Measurements from ENCODE around the gene CAPN2.

CAPN2 gene

GRCh38 chr1:223712194-223712849 is at the start of gene CAPN2:
Gene CAPN2, plus strand, starts transcription at chr1:223712539. Its CDS starts 102 bp downstream, at chr1:223712641.
- Histone ChIP-seq H3K9ac (ENCODE audit: low read depth in 1 of 2, low read length in 2 of 2) (peak within 1 kb of the TSS; percentile 72 to 79), H3K4me3 (ENCODE audit: low read depth in 1 of 2, low read length in 2 of 2) (peak within 1 kb of the TSS; percentile 76 to 83), H3K9me3 (ENCODE audit: control insufficient read depth in 1 of 2, low read length in 2 of 2) (no peaks in the 10 kb centered on the region), H3K4me1 (ENCODE audit: control insufficient read depth in 1 of 2, insufficient read depth in 2 of 2, low read length in 2 of 2) (peaks cover 38 to 54% of the 10 kb centered on the region in 2 donors), H3K27ac (ENCODE audit: low read depth, low read length) (peak within 1 kb of the TSS; percentile 90), H3K27me3 (ENCODE audit: control insufficient read depth in 1 of 2, insufficient read depth in 2 of 2, low read length in 2 of 2) (no peaks in the 10 kb centered on the region), H3K36me3 (ENCODE audit: control insufficient read depth in 1 of 2, insufficient read depth in 2 of 2, low read length in 2 of 2) (no peaks in the 10 kb centered on the region)

DNA sequence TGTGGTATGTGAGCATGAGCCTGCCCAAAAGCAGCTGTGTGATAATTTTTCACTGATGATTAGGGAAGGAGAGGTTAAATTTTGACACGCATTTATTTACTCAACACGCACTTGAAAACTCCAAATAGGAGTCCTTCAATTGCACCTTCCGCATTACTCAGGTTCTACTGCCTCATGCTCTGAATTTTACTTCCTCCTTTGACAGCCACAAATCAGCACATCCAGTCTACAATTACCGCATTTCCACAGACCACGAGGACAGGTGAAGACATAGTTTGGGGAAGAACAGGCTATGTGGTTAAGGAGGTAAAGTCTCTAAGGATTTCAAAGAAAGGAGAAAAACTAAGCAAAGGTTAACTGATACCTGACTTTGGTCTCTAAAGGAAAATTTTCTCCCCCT is 49.4 kb upstream of the CAPN2 start:
- Histone ChIP-seq H3K9ac (ENCODE audit: low read depth in 1 of 2, low read length in 2 of 2) (no peak overlapping the region), H3K36me3 (ENCODE audit: control insufficient read depth in 1 of 2, insufficient read depth in 2 of 2, low read length in 2 of 2) (no peaks in the 10 kb centered on the region), H3K27me3 (ENCODE audit: control insufficient read depth in 1 of 2, insufficient read depth in 2 of 2, low read length in 2 of 2) (no peaks in the 10 kb centered on the region), H3K9me3 (ENCODE audit: control insufficient read depth in 1 of 2, low read length in 2 of 2) (no peaks in the 10 kb centered on the region), H3K4me3 (ENCODE audit: low read depth in 1 of 2, low read length in 2 of 2) (no peak overlapping the region), H3K27ac (ENCODE audit: low read depth, low read length) (no peak overlapping the region), H3K4me1 (ENCODE audit: control insufficient read depth in 1 of 2, insufficient read depth in 2 of 2, low read length in 2 of 2) (peaks cover 6 to 15% of the 10 kb centered on the region in 2 donors)

GRCh38 chr1:223664106-223664505 is 48.2 kb upstream of the CAPN2 start:
- H3K9me3 ChIP-seq (ENCODE audit: control insufficient read depth in 1 of 2, low read length in 2 of 2), result no peaks in the 10 kb centered on the region
- H3K27me3 ChIP-seq (ENCODE audit: control insufficient read depth in 1 of 2, insufficient read depth in 2 of 2, low read length in 2 of 2), result no peaks in the 10 kb centered on the region
- H3K4me3 ChIP-seq (ENCODE audit: low read depth in 1 of 2, low read length in 2 of 2), result no peak overlapping the region
- H3K27ac ChIP-seq (ENCODE audit: low read depth, low read length), result no peak overlapping the region
- H3K9ac ChIP-seq (ENCODE audit: low read depth in 1 of 2, low read length in 2 of 2), result no peak overlapping the region
- peaks cover 6 to 15% of the 10 kb centered on the region in 2 donors for H3K4me1 ChIP-seq (ENCODE audit: control insufficient read depth in 1 of 2, insufficient read depth in 2 of 2, low read length in 2 of 2)
- H3K36me3 ChIP-seq (ENCODE audit: control insufficient read depth in 1 of 2, insufficient read depth in 2 of 2, low read length in 2 of 2), result no peaks in the 10 kb centered on the region

- Histone ChIP-seq H3K9me3 (ENCODE audit: control insufficient read depth in 1 of 2, low read length in 2 of 2) (no peaks in the 10 kb centered on the region), H3K36me3 (ENCODE audit: control insufficient read depth in 1 of 2, insufficient read depth in 2 of 2, low read length in 2 of 2) (no peaks in the 10 kb centered on the region), H3K27me3 (ENCODE audit: control insufficient read depth in 1 of 2, insufficient read depth in 2 of 2, low read length in 2 of 2) (no peaks in the 10 kb centered on the region), H3K9ac (ENCODE audit: low read depth in 1 of 2, low read length in 2 of 2) (no peak within 1 kb of the TSS), H3K4me1 (ENCODE audit: control insufficient read depth in 1 of 2, insufficient read depth in 2 of 2, low read length in 2 of 2) (peaks cover 6 to 15% of the 10 kb centered on the region in 2 donors), H3K4me3 (ENCODE audit: low read depth in 1 of 2, low read length in 2 of 2) (peak within 1 kb of the TSS in 1 of 2 donors; percentile 7), H3K27ac (ENCODE audit: low read depth, low read length) (no peak within 1 kb of the TSS)
Measured at GRCh38 chr1:223665592-223666312, 46.6 kb upstream of the CAPN2 start, which contains the start of gene CAPN8. Gene CAPN8, minus strand, starts transcription at chr1:223665701. Its CDS starts 55 bp downstream, at chr1:223665646.

GRCh38 chr1:223667484-223668182 is 44.7 kb upstream of the CAPN2 start:
- H3K36me3 ChIP-seq (ENCODE audit: control insufficient read depth in 1 of 2, insufficient read depth in 2 of 2, low read length in 2 of 2), result no peaks in the 10 kb centered on the region
- no peak overlapping the region for H3K27ac ChIP-seq (ENCODE audit: low read depth, low read length)
- no peak overlapping the region for H3K4me3 ChIP-seq (ENCODE audit: low read depth in 1 of 2, low read length in 2 of 2)
- H3K27me3 ChIP-seq (ENCODE audit: control insufficient read depth in 1 of 2, insufficient read depth in 2 of 2, low read length in 2 of 2), result no peaks in the 10 kb centered on the region
- H3K9ac ChIP-seq (ENCODE audit: low read depth in 1 of 2, low read length in 2 of 2), result no peak overlapping the region
- H3K4me1 ChIP-seq (ENCODE audit: control insufficient read depth in 1 of 2, insufficient read depth in 2 of 2, low read length in 2 of 2), result peaks cover 6 to 15% of the 10 kb centered on the region in 2 donors
- H3K9me3 ChIP-seq (ENCODE audit: control insufficient read depth in 1 of 2, low read length in 2 of 2), result no peaks in the 10 kb centered on the region

DNA sequence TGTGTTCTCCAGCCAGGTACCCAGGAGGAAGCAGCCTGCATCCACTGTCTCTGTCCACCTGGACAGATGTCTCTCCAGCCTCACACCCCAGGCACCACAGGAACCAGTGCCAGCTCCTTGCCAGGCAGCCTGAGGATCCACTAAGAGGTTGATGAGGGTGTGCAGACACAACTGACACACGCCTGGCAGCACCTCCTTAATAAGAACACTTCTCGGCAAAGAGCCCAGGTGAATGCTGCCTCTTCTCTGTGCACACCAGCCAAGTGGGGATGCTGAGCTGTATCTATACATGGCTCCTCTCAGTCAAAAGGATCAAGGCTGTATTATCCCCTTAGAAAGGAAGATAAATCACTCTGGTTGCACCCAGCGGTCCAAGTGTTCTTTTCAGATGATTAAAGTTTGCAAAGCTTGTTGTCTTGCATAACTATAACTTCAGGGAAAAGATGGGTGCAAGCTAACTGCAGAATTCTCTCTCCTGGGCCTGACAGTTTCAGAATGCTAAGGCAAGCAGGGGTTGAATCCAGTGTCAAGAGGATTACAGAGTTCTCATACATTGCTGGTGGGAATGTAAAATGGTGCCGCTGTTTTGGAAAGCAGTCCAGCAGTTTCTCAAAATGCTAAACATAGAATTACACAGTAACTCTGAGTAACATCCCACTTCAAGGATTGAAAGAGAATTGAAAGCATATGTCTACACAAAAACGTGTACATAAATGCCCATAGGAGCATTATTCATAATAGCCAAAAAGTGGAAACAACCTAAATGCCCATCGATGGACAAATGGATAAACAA is 43.1 kb upstream of the CAPN2 start:
- Histone ChIP-seq H3K9ac (ENCODE audit: low read depth in 1 of 2, low read length in 2 of 2) (no peak overlapping the region), H3K4me3 (ENCODE audit: low read depth in 1 of 2, low read length in 2 of 2) (no peak overlapping the region), H3K27ac (ENCODE audit: low read depth, low read length) (no peak overlapping the region), H3K36me3 (ENCODE audit: control insufficient read depth in 1 of 2, insufficient read depth in 2 of 2, low read length in 2 of 2) (no peaks in the 10 kb centered on the region), H3K4me1 (ENCODE audit: control insufficient read depth in 1 of 2, insufficient read depth in 2 of 2, low read length in 2 of 2) (peaks cover 6 to 15% of the 10 kb centered on the region in 2 donors), H3K27me3 (ENCODE audit: control insufficient read depth in 1 of 2, insufficient read depth in 2 of 2, low read length in 2 of 2) (no peaks in the 10 kb centered on the region), H3K9me3 (ENCODE audit: control insufficient read depth in 1 of 2, low read length in 2 of 2) (peaks cover 3 to 7% of the 10 kb centered on the region in 2 donors)

DNA sequence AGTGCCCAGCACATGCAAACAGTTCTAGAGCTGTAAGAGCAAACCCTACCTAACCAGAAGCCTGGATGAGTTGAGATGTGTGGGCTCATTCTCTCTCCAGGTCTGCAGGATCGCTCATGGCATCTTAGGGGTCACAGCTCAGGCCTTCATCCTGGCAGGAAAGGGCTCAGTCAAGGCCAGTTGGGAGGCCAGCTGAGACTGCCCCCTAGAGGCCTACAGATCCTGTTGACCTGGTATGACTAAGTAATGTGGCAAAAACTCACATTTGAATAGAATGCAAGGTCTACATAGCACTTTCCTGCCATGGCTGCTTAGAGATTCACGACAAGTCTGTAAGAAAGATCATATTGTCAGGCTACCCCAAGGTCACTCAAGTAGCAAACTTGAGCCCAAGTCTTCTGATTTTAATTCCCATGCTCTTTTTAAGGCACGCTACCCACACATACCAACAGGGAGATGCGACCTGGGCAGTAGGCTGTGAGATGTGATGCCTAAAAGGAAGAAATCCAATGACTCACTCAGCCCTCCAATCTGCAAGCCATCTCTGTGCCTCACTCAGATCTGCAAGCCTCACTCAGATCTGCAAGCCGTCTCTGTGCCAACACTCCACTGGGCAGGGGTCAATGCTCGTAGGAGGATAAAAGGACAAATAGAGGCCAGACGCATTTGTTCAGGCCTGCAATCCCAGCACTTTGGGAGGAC is 41.7 kb upstream of the CAPN2 start:
- H3K27me3 ChIP-seq (ENCODE audit: control insufficient read depth in 1 of 2, insufficient read depth in 2 of 2, low read length in 2 of 2), result no peaks in the 10 kb centered on the region
- H3K36me3 ChIP-seq (ENCODE audit: control insufficient read depth in 1 of 2, insufficient read depth in 2 of 2, low read length in 2 of 2), result no peaks in the 10 kb centered on the region
- no peak overlapping the region for H3K9ac ChIP-seq (ENCODE audit: low read depth in 1 of 2, low read length in 2 of 2)
- H3K4me1 ChIP-seq (ENCODE audit: control insufficient read depth in 1 of 2, insufficient read depth in 2 of 2, low read length in 2 of 2), result peaks cover 2 to 9% of the 10 kb centered on the region in 2 donors
- peaks cover 7 to 10% of the 10 kb centered on the region in 2 donors for H3K9me3 ChIP-seq (ENCODE audit: control insufficient read depth in 1 of 2, low read length in 2 of 2)
- H3K27ac ChIP-seq (ENCODE audit: low read depth, low read length), result no peak overlapping the region
- H3K4me3 ChIP-seq (ENCODE audit: low read depth in 1 of 2, low read length in 2 of 2), result no peak overlapping the region

- Histone ChIP-seq H3K9ac (ENCODE audit: low read depth in 1 of 2, low read length in 2 of 2) (no peak overlapping the region), H3K27ac (ENCODE audit: low read depth, low read length) (no peak overlapping the region), H3K36me3 (ENCODE audit: control insufficient read depth in 1 of 2, insufficient read depth in 2 of 2, low read length in 2 of 2) (no peaks in the 10 kb centered on the region), H3K4me1 (ENCODE audit: control insufficient read depth in 1 of 2, insufficient read depth in 2 of 2, low read length in 2 of 2) (no peaks in the 10 kb centered on the region), H3K27me3 (ENCODE audit: control insufficient read depth in 1 of 2, insufficient read depth in 2 of 2, low read length in 2 of 2) (no peaks in the 10 kb centered on the region), H3K4me3 (ENCODE audit: low read depth in 1 of 2, low read length in 2 of 2) (no peak overlapping the region), H3K9me3 (ENCODE audit: control insufficient read depth in 1 of 2, low read length in 2 of 2) (peaks cover 7 to 10% of the 10 kb centered on the region in 2 donors)
Measured at GRCh38 chr1:223674119-223674890, 38.0 kb upstream of the CAPN2 start.

GRCh38 chr1:223678841-223679240 is 33.5 kb upstream of the CAPN2 start:
- Histone ChIP-seq H3K9me3 (ENCODE audit: control insufficient read depth in 1 of 2, low read length in 2 of 2) (peaks cover 5 to 7% of the 10 kb centered on the region in 2 donors), H3K4me1 (ENCODE audit: control insufficient read depth in 1 of 2, insufficient read depth in 2 of 2, low read length in 2 of 2) (no peaks in the 10 kb centered on the region), H3K9ac (ENCODE audit: low read depth in 1 of 2, low read length in 2 of 2) (no peak overlapping the region), H3K4me3 (ENCODE audit: low read depth in 1 of 2, low read length in 2 of 2) (no peak overlapping the region), H3K36me3 (ENCODE audit: control insufficient read depth in 1 of 2, insufficient read depth in 2 of 2, low read length in 2 of 2) (no peaks in the 10 kb centered on the region), H3K27ac (ENCODE audit: low read depth, low read length) (no peak overlapping the region), H3K27me3 (ENCODE audit: control insufficient read depth in 1 of 2, insufficient read depth in 2 of 2, low read length in 2 of 2) (no peaks in the 10 kb centered on the region)

All from duodenal mucosa (tissue), 2 donors.